A549 (cell line): ENCODE data around the gene GTF3A. TPM values are rescaled to one million over a fixed set of nuclear protein-coding genes. Genes with fewer than 3 reads are reported as not detected.

ENCODE experiments used
- ATAC-seq, 2 experiments: fragments of 200-7000 bp in 1 of 2; fragments of >200 bp in 1 of 2; cut with Nextera tagmentation in 1 of 2; cut with Tn5 transposase in 1 of 2; 3 replicates each; pipeline versions ENCODE4 v1.8.0 to v1.9.1; 2018 to 2020; ENCODE audit warnings: mild to moderate bottlenecking in 1 of 2, moderate library complexity in 1 of 2
- CTCF ChIA-PET: fragments of 300-600 bp; sonication (Branson Sonifier 250); formaldehyde crosslinking; extraction: SDS; loops from one replicate; lab custom pipeline; 2021; ENCODE audit warnings: antibody characterized with exemption, inconsistent platforms; lab: Yijun Ruan, JAX
- POLR2A ChIA-PET: fragments of 350-600 bp; formaldehyde crosslinking; extraction: SDS; loops from one replicate; lab custom pipeline; 2021; ENCODE audit warnings: antibody characterized with exemption, inconsistent platforms; lab: Yijun Ruan, JAX
- DNase-seq, 2 experiments: peaks; one replicate each; pipeline versions ENCODE4 v3.0.0 to v3.0.0-alpha.2; 2011 to 2016; ENCODE audit warnings: low read depth in 1 of 2, low spot score in 1 of 2
- FAIRE-seq: peaks from 2 replicates; lab custom pipeline; 2011; peaks lifted over from hg19 to GRCh38; lab: Jason Lieb, UNC
- H3K27ac ChIP-seq, 2 experiments: fragments of >200 bp; sonication (Bioruptor Twin); formaldehyde crosslinking; 3 replicates each; pipeline ENCODE4 v1.5.1; 2016 to 2017
- H3K4me1 ChIP-seq: fragments of >200 bp; sonication (Bioruptor Twin); formaldehyde crosslinking; 3 replicates; pipeline ENCODE4 v1.6.1; 2016
- H3K4me2 ChIP-seq: fragments of >200 bp; sonication (Bioruptor Twin); formaldehyde crosslinking; 3 replicates; pipeline ENCODE4 v1.6.1; 2016
- H3K4me3 ChIP-seq: fragments of >200 bp; sonication (Bioruptor Twin); formaldehyde crosslinking; 3 replicates; pipeline ENCODE4 v1.5.1; 2016
- H3K9me3 ChIP-seq: fragments of >200 bp; sonication (Bioruptor Twin); formaldehyde crosslinking; 3 replicates; pipeline ENCODE4 v1.6.1; 2016
- BCL3 ChIP-seq: fragments of >200 bp; sonication (Bioruptor Twin); formaldehyde crosslinking; IDR thresholded peaks from 3 replicates; pipeline ENCODE4 v1.6.1; 2016
- CBX8 ChIP-seq: fragments of 200-600 bp; sonication (generic); IDR thresholded peaks from 2 replicates; pipeline ENCODE4 v1.6.1; 2016
- EHMT2 ChIP-seq: fragments of 200-600 bp; sonication (generic); IDR thresholded peaks from 2 replicates; pipeline ENCODE4 v1.6.1; 2016; ENCODE audit warnings: antibody characterized with exemption, low read depth, mild to moderate bottlenecking, moderate library complexity
- ELK1 ChIP-seq: fragments of 150-350 bp; IDR thresholded peaks from 2 replicates; pipeline ENCODE4 v1.6.1; 2014; ENCODE audit warnings: low read depth, mild to moderate bottlenecking, low read length
- EP300 ChIP-seq, 2 experiments: fragments of >200 bp; sonication (Bioruptor Twin); formaldehyde crosslinking; IDR thresholded peaks; 2 replicates in 1 of 2; 3 replicates in 1 of 2; pipeline ENCODE4 v1.6.1; 2016 to 2017
- FOSB ChIP-seq: fragments of 250-450 bp; sonication (Bioruptor Pico); IDR thresholded peaks from 2 replicates; pipeline ENCODE4 v1.5.0; 2020; ENCODE audit warnings: mild to moderate bottlenecking, moderate library complexity
- FOSL2 ChIP-seq, 2 experiments: fragments of 450-650 bp in 1 of 2; fragments of >200 bp in 1 of 2; sonication (Bioruptor Twin) in 1 of 2; formaldehyde crosslinking; IDR thresholded peaks; 2 replicates each; pipeline versions ENCODE4 v1.5.0 to v1.6.1; 2016 to 2020; ENCODE audit warnings: mild to moderate bottlenecking in 1 of 2, moderate library complexity in 1 of 2
- HDAC2 ChIP-seq: fragments of 200-600 bp; sonication (generic); IDR thresholded peaks from 2 replicates; pipeline ENCODE4 v1.6.1; 2016
- HOXA7 ChIP-seq: fragments of 250-450 bp; sonication (Bioruptor Pico); IDR thresholded peaks from 2 replicates; pipeline ENCODE4 v1.5.0; 2020; ENCODE audit warnings: mild to moderate bottlenecking, moderate library complexity
- HOXB13 ChIP-seq: fragments of 250-450 bp; sonication (Bioruptor Pico); IDR thresholded peaks from 2 replicates; pipeline ENCODE4 v1.5.0; 2020; ENCODE audit warnings: low read depth, mild to moderate bottlenecking, moderate library complexity
- KDM1A ChIP-seq: fragments of 200-600 bp; sonication (generic); IDR thresholded peaks from 2 replicates; pipeline ENCODE4 v1.6.1; 2016; ENCODE audit warnings: low read depth, mild to moderate bottlenecking
- KDM5A ChIP-seq: fragments of 200-600 bp; sonication (generic); IDR thresholded peaks from 2 replicates; pipeline ENCODE4 v1.6.1; 2016; ENCODE audit warnings: antibody characterized with exemption, mild to moderate bottlenecking
- MAFK ChIP-seq: fragments of 450-650 bp; IDR thresholded peaks from 2 replicates; pipeline ENCODE4 v1.6.1; 2014; ENCODE audit not compliant: partially characterized antibody
- NFE2L2 ChIP-seq: fragments of 150-350 bp; conservative IDR thresholded peaks from 2 replicates; pipeline ENCODE4 v1.6.1; 2014; ENCODE audit warnings: low read length
- NR3C1 ChIP-seq: fragments of >200 bp; sonication (Bioruptor Twin); formaldehyde crosslinking; IDR thresholded peaks from 3 replicates; pipeline ENCODE4 v1.6.1; 2017
- RAD21 ChIP-seq, 2 experiments: fragments of >200 bp in 1 of 2; sonication (Bioruptor Twin) in 1 of 2; formaldehyde crosslinking in 1 of 2; IDR thresholded peaks in 1 of 2; conservative IDR thresholded peaks in 1 of 2; 2 replicates in 1 of 2; 3 replicates in 1 of 2; pipeline ENCODE4 v1.6.1; 2012 to 2018; ENCODE audit warnings: inconsistent platforms in 1 of 2
- RARB ChIP-seq: fragments of 250-450 bp; sonication (Bioruptor Pico); IDR thresholded peaks from 2 replicates; pipeline ENCODE4 v1.8.0; 2021; ENCODE audit warnings: mild to moderate bottlenecking, moderate library complexity
- SMC3 ChIP-seq: fragments of >200 bp; sonication (Bioruptor Twin); formaldehyde crosslinking; IDR thresholded peaks from 3 replicates; pipeline ENCODE4 v1.6.1; 2018; ENCODE audit warnings: inconsistent platforms
- TFCP2L1 ChIP-seq: fragments of 250-450 bp; sonication (Bioruptor Pico); IDR thresholded peaks from 2 replicates; pipeline ENCODE4 v1.5.0; 2021; ENCODE audit warnings: mild to moderate bottlenecking
- TP53 ChIP-seq: fragments of 250-450 bp; sonication (Bioruptor Pico); IDR thresholded peaks from 2 replicates; pipeline ENCODE4 v1.5.0; 2021; ENCODE audit warnings: mild to moderate bottlenecking, moderate library complexity
- USF2 ChIP-seq: fragments of 450-650 bp; IDR thresholded peaks from 2 replicates; pipeline ENCODE4 v1.6.1; 2014; ENCODE audit warnings: antibody characterized with exemption
- ZC3H11A ChIP-seq: fragments of 450-650 bp; IDR thresholded peaks from 2 replicates; pipeline ENCODE4 v1.6.1; 2014; ENCODE audit warnings: antibody characterized with exemption, mild to moderate bottlenecking
- ZFP36 ChIP-seq: fragments of 450-650 bp; IDR thresholded peaks from 2 replicates; pipeline ENCODE4 v1.6.1; 2014; ENCODE audit warnings: borderline replicate concordance; ENCODE audit not compliant: partially characterized antibody
- ZNF302 ChIP-seq: fragments of 250-450 bp; sonication (Bioruptor Pico); IDR thresholded peaks from 2 replicates; pipeline ENCODE4 v1.9.0; 2021; ENCODE audit warnings: inconsistent platforms, mild to moderate bottlenecking, moderate library complexity
- WGBS: methylation state at CpG from one replicate; pipeline ENCODE4 v1.1.6; 2017; ENCODE audit errors: missing lambda C conversion rate; 5-methylcytosine and 5-hydroxymethylcytosine counted together
- polyA plus RNA-seq, 4 experiments: library from polyadenylated mRNA; depleted of rRNA in 3 of 4; stranded (reverse); fragments of >200 nt; fragmentation: RNase III in 1 of 4; extraction: RNeasy Plus Mini Kit Qiagen cat#74134 plus additional on column Dnase treatment in 1 of 4; gene quantifications; 2 replicates in 3 of 4; 3 replicates in 1 of 4; pipeline ENCODE4 v1.2.3, GENCODE V29; 2011 to 2017
- TF ChIP-seq, protein P1 (sequence below): fragments of 200-600 bp; sonication (generic); IDR thresholded peaks from 2 replicates; pipeline ENCODE4 v1.6.1; 2016; ENCODE audit warnings: antibody characterized with exemption, mild to moderate bottlenecking, moderate library complexity
- TF ChIP-seq, protein P2 (sequence below): IDR thresholded peaks from 2 replicates; pipeline ENCODE4 v1.6.1; 2012; ENCODE audit warnings: low read depth, borderline replicate concordance

Gene GTF3A
- polyA plus RNA-seq, 2 of the 4 experiments (the other 2 are of a cell fraction): 93.1 to 132 TPM

DNA sequence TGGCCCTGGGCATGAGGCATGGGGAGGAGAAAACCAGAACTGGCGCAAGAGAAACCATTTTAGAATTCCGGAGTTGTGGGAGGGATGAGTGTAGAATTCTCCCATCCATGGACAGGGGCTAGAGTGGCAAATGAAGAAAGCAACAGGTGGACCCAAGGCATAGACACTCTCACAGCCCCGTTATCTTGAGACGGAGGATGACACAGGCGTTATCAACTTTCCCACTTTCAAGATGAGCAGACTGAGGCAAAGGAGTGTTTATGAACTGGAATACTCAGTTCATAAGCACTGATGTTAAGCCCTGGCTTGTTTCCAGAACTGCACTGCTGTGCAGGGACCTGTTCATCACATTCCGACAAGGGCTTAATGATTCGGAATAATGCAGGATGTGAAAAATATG is 1.1 kb upstream of the GTF3A start:
- TF ChIP-seq CBX8: no peak
- TF ChIP-seq, protein P1, sequence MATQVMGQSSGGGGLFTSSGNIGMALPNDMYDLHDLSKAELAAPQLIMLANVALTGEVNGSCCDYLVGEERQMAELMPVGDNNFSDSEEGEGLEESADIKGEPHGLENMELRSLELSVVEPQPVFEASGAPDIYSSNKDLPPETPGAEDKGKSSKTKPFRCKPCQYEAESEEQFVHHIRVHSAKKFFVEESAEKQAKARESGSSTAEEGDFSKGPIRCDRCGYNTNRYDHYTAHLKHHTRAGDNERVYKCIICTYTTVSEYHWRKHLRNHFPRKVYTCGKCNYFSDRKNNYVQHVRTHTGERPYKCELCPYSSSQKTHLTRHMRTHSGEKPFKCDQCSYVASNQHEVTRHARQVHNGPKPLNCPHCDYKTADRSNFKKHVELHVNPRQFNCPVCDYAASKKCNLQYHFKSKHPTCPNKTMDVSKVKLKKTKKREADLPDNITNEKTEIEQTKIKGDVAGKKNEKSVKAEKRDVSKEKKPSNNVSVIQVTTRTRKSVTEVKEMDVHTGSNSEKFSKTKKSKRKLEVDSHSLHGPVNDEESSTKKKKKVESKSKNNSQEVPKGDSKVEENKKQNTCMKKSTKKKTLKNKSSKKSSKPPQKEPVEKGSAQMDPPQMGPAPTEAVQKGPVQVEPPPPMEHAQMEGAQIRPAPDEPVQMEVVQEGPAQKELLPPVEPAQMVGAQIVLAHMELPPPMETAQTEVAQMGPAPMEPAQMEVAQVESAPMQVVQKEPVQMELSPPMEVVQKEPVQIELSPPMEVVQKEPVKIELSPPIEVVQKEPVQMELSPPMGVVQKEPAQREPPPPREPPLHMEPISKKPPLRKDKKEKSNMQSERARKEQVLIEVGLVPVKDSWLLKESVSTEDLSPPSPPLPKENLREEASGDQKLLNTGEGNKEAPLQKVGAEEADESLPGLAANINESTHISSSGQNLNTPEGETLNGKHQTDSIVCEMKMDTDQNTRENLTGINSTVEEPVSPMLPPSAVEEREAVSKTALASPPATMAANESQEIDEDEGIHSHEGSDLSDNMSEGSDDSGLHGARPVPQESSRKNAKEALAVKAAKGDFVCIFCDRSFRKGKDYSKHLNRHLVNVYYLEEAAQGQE: no peak
- TF ChIP-seq TFCP2L1: no peak
- no peak for TF ChIP-seq HOXB13 (CRISPR knock-in tag)
- TF ChIP-seq, protein P2, sequence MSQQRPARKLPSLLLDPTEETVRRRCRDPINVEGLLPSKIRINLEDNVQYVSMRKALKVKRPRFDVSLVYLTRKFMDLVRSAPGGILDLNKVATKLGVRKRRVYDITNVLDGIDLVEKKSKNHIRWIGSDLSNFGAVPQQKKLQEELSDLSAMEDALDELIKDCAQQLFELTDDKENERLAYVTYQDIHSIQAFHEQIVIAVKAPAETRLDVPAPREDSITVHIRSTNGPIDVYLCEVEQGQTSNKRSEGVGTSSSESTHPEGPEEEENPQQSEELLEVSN: no peak
- TF ChIP-seq HOXA7: no peak
- TF ChIP-seq ELK1: no peak
- TF ChIP-seq RARB (CRISPR knock-in tag): no peak
- POLR2A ChIA-PET: interaction anchor here (1.3 kb wide), 1 partner anchor 27 kb away, joined by 4 read pairs; no protein-coding TSS in a partner anchor
- H3K4me2 ChIP-seq: peak overlapping the region; percentile 96; the same call in 2 of the 3 replicates
- H3K4me1 ChIP-seq: peaks cover 17% of the 10 kb centered on the region
- ATAC-seq (no peak), FAIRE-seq (no peak), DNase-seq (no peak)
- CTCF ChIA-PET: no interaction called here
- WGBS: 95% methylated on average over 7 of the region's 7 CpGs
- H3K27ac ChIP-seq: no peak overlapping the region
- H3K4me3 ChIP-seq: no peak overlapping the region
- no peaks in the 10 kb centered on the region for H3K9me3 ChIP-seq

GRCh38 chr13:27425158-27425917 is 919 bp downstream of the GTF3A start:
- Histone ChIP-seq H3K4me2 (peak overlapping the region; percentile 96), H3K4me1 (peaks cover 17% of the 10 kb centered on the region), H3K27ac (peak overlapping the region; percentile 86 to 97), H3K4me3 (peak overlapping the region; percentile 67), H3K9me3 (no peaks in the 10 kb centered on the region)
- no peak for TF ChIP-seq KDM5A
- no peak for TF ChIP-seq EHMT2
- no peak for TF ChIP-seq RAD21 (conservative IDR thresholded peaks at IDR 0.05 in 1 of 2, IDR thresholded peaks at IDR 0.05 in 1 of 2)
- TF ChIP-seq BCL3: no peak
- TF ChIP-seq USF2: no peak
- no peak for TF ChIP-seq EP300 (IDR thresholded peaks at IDR 0.05)
- TF ChIP-seq ZC3H11A: no peak
- TF ChIP-seq RARB (CRISPR knock-in tag): no peak
- no peak for TF ChIP-seq NFE2L2
- no peak for TF ChIP-seq SMC3
- TF ChIP-seq NR3C1: no peak
- no peak for TF ChIP-seq KDM1A
- TF ChIP-seq FOSL2 (IDR thresholded peaks at IDR 0.05): no peak
- TF ChIP-seq FOSL2 (CRISPR knock-in tag; IDR thresholded peaks at IDR 0.05): no peak
- no peak for TF ChIP-seq ZFP36
- no peak for TF ChIP-seq ZNF302 (CRISPR knock-in tag)
- TF ChIP-seq MAFK: no peak
- no peak for TF ChIP-seq TFCP2L1
- TF ChIP-seq TP53: no peak
- TF ChIP-seq HDAC2: no peak
- no peak for TF ChIP-seq FOSB (CRISPR knock-in tag)
- ChIA-PET POLR2A (interaction anchor here (1.0 to 1.6 kb wide), 2 partner anchors 25 to 536 kb away, joined by 4 to 5 read pairs (median 5); partner anchors contain the start of gene MTIF3), CTCF (interaction anchor here (0.6 to 5.3 kb wide), 16 partner anchors 11 to 560 kb away, joined by 3 to 28 read pairs (median 4); no protein-coding TSS in a partner anchor)
- WGBS: 45% methylated on average over 9 of the region's 13 CpGs
- DNase-seq (no peak), ATAC-seq (peak in 1 of 2 experiments; percentile 10; a peak in 3 of 6 replicates), FAIRE-seq (no peak)
